GM12892 (cell line): Measurements from ENCODE around the gene LRRC41.

ENCODE experiments used
- POLR2A ChIP-seq: IDR thresholded peaks from 2 replicates; pipeline ENCODE4 v1.6.1; 2011; ENCODE audit warnings: low read depth, low read length, control low read depth
- POLR2AphosphoS5 ChIP-seq: IDR thresholded peaks from 2 replicates; pipeline ENCODE4 v1.6.1; 2011; ENCODE audit warnings: low read depth, low read length, control low read depth
- TAF1 ChIP-seq: IDR thresholded peaks from 2 replicates; pipeline ENCODE4 v1.6.1; 2011; ENCODE audit warnings: low read depth, mild to moderate bottlenecking, control low read depth, low read length, borderline replicate concordance

DNA sequence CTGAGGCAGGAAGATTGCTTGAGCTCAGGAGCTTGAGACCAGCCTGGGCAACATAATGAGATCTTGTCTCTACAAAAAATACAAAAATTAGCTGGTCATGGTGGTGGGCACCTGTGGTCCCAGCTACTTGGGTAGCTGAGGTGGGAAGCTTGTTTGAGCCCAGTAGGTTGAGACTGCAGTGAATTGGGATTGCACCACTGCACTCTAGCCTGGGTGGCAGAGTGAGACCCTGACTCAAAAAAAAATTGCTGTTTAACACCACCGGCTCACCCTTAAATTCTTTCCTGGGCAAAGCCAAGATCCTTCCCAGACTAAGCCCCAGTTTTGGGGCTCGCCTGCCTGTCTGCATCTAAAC is 30.6 kb upstream of the LRRC41 start:
- TF ChIP-seq POLR2AphosphoS5 (peak; percentile 79; the same call in 1 of the 2 replicates), POLR2A (no peak; the same call in 1 of the 2 replicates), TAF1 (no peak)
